ENCODE results near the gene PRRT1. TPM values are rescaled to one million over a fixed set of nuclear protein-coding genes. Genes with fewer than 3 reads are reported as not detected.

The PRRT1 gene
- polyA plus RNA-seq, 2 of the 4 experiments (the other 2 are of a cell fraction) = 0.19 to 0.63 TPM

DNA sequence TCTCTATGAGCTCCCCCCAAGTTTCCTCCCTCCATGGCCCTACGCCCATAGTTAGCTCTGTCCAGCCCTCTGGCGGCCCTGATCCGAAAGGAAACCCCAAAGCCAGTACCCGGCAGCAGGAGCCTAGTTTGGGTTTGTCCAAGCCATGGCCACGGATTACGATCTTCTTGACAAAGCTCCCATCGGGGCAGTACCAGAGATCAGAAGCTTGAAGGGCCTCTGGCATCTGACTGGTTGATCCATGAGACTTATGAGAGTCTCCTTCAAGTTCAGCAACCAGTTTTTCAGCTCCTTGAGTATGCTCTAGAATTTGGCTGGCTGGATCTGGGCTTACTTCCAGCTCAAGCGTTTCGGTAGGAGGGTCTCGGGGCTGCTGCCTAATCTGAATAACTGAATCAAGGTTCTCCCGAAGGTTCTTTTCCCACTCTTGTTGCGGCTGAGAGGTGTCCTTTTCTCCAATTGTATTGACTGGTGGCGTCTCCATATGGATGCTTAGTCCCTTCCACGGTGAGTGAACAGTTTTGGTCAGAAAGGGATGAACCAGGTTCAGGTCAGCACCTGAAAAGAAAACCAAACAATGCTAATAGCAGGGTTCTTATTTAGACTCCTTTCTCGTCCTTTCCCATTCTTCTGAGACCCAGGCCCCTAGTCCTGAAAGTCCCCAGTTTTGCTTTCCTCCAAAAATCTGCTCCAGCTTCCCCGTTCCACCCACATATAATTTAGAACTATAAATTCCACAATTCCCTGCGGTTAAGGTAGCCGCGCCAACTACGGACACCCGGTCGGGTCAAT, 22.2 kb downstream of the PRRT1 start:
- Histone ChIP-seq H3K4me1 (peaks cover 16% of the 10 kb centered on the region), H3K4me2 (peak overlapping the region; percentile 92), H3K4me3 (peak overlapping the region; percentile 54), H3K9me3 (no peaks in the 10 kb centered on the region), H3K27ac (peak overlapping the region; percentile 78 to 92)
- 29% methylated on average over 17 of the region's 22 CpGs for WGBS (ENCODE audit: missing lambda C conversion rate)
- FAIRE-seq = no peak
- DNase-seq (ENCODE audit: low read depth in 1 of 2, low spot score in 1 of 2) = no peak
- ChIA-PET POLR2A (interaction anchor here (0.6 to 2.7 kb wide), 4 partner anchors 10 to 231 kb away, joined by 3 to 10 read pairs (median 6); no protein-coding TSS in a partner anchor), CTCF (interaction anchor here (0.5 to 4.8 kb wide), 9 partner anchors 10 to 1205 kb away, joined by 3 to 37 read pairs (median 6); partner anchors contain the start of gene PBX2)
- no peak for TF ChIP-seq JUNB (IDR thresholded peaks at IDR 0.05)
- TF ChIP-seq HOXA7 (CRISPR knock-in tag; IDR thresholded peaks at IDR 0.05) = no peak
- TF ChIP-seq CBX2 (IDR thresholded peaks at IDR 0.05; ENCODE audit: borderline replicate concordance, low read depth) = no peak
- no peak for TF ChIP-seq PBX3 (IDR thresholded peaks at IDR 0.05)
- ATAC-seq = no peak; a peak in 1 of 6 replicates

- Histone ChIP-seq H3K4me2 (peak overlapping the region; percentile 92), H3K27ac (peak overlapping the region; percentile 51 to 92; a peak in 5 of 6 replicates), H3K4me3 (peak overlapping the region; percentile 54; the same call in 1 of the 3 replicates), H3K4me1 (peaks cover 16% of the 10 kb centered on the region), H3K9me3 (no peaks in the 10 kb centered on the region)
- 67% methylated on average over 9 of the region's 13 CpGs for WGBS (ENCODE audit: missing lambda C conversion rate)
- no peak for ATAC-seq
- POLR2A ChIA-PET = interaction anchor here (0.6 to 2.7 kb wide), 8 partner anchors 10 to 855 kb away, joined by 3 to 10 read pairs (median 4); no protein-coding TSS in a partner anchor
- FAIRE-seq = no peak
- TF ChIP-seq RNF2 (IDR thresholded peaks at IDR 0.05; ENCODE audit: borderline replicate concordance, low read depth) = no peak
- TF ChIP-seq RFX5 (IDR thresholded peaks at IDR 0.05) = peak; percentile 65
- TF ChIP-seq HDAC2 (IDR thresholded peaks at IDR 0.05) = no peak
- CTCF ChIA-PET = interaction anchor here (0.6 to 4.8 kb wide), 8 partner anchors 9 to 67 kb away, joined by 3 to 37 read pairs (median 8); partner anchors contain the start of gene PBX2
- DNase-seq (ENCODE audit: low read depth in 1 of 2, low spot score in 1 of 2) = no peak
Observed at GRCh38 chr6:32128751-32129296, 22.9 kb downstream of the PRRT1 start.

DNA sequence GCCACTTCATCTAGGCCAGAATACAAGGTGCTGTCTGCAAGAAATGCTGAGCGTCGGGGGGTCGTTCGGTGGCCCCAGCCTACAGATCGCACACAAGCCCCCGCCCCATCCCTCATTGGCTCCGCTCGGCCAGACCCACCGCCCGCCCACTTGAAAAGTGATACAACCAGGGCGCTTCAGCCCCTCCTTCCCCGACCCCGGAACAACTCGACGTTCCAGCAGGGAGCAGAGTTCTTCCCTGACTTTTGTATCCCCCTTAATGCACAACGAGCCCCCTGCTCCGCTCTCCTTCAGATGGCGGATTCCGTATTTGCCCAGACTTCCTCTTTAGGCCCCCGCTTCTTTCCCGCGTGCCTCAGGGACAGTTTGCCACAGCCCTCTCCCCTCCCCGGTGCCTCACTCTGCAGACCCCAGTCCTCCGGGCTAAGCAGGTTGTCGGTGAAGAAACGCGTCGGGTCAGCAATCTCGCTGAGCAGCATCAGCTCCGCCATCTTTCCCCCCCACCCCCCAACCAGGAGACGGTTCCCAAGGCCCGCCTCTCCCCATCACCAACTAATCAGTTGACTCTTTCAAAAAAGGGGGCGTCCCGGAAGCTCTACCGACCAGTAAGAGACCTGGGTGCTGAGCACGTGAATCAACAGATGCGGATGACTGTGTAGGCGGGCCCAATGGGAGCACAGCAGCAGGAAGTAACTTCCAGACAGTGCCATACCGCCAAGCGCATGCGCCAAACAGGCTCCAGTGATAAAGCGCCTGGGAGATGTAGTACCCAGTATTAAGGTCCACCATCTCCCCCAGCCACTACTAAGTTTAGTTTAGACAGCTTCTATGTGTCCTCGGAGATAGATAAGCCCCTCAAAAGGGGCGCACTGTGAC, 23.8 kb downstream of the PRRT1 start, which contains the start of gene ATF6B:
ATF6B (minus strand) TSS at position 530 of the 876 bp plus-strand sequence; CDS start at position 491, 39 bp downstream.
- peak; percentile 94 for ATAC-seq
- ChIA-PET POLR2A (interaction anchor here (0.5 to 2.7 kb wide), 13 partner anchors 9 to 856 kb away, joined by 3 to 10 read pairs (median 4); partner anchors contain the start of genes AGPAT1 and PBX2), CTCF (interaction anchor here (1.5 to 4.8 kb wide), 5 partner anchors 9 to 70 kb away, joined by 3 to 37 read pairs (median 9); partner anchors contain the start of gene PPT2)
- Histone ChIP-seq H3K27ac (peak within 1 kb of the TSS; percentile 90 to 97), H3K4me2 (peak within 1 kb of the TSS; percentile 92), H3K4me1 (peaks cover 16% of the 10 kb centered on the region), H3K4me3 (peak within 1 kb of the TSS; percentile 95), H3K9me3 (no peaks in the 10 kb centered on the region)
- peak; percentile 98 to 99 for DNase-seq (ENCODE audit: low read depth in 1 of 2, low spot score in 1 of 2)
- 2% methylated on average over 37 of the region's 44 CpGs for WGBS (ENCODE audit: missing lambda C conversion rate)
- FAIRE-seq = no peak
- TF ChIP-seq HMGXB4 (CRISPR knock-in tag; IDR thresholded peaks at IDR 0.05; ENCODE audit: borderline replicate concordance) (no peak), ZSCAN20 (CRISPR knock-in tag; IDR thresholded peaks at IDR 0.05) (no peak), RNF2 (IDR thresholded peaks at IDR 0.05; ENCODE audit: borderline replicate concordance, low read depth) (no peak), CTCF (IDR thresholded peaks at IDR 0.05) (no peak), ZC3H11A (IDR thresholded peaks at IDR 0.05) (no peak), NFE2L2 (conservative IDR thresholded peaks at IDR 0.05; ENCODE audit: low read length) (no peak), KDM5A (IDR thresholded peaks at IDR 0.05) (peak; percentile 86), JUNB (IDR thresholded peaks at IDR 0.05) (no peak), ESRRA (IDR thresholded peaks at IDR 0.05; ENCODE audit: borderline replicate concordance, low read length) (no peak), ELK1 (IDR thresholded peaks at IDR 0.05; ENCODE audit: low read depth, low read length) (no peak), HEYL (CRISPR knock-in tag; IDR thresholded peaks at IDR 0.05) (no peak), HDAC2 (IDR thresholded peaks at IDR 0.05) (no peak), NR3C1 (IDR thresholded peaks at IDR 0.05) (no peak), GATA3 (IDR thresholded peaks at IDR 0.05; ENCODE audit: borderline replicate concordance) (no peak), CEBPB (IDR thresholded peaks at IDR 0.05) (no peak), TP53 (CRISPR knock-in tag; IDR thresholded peaks at IDR 0.05) (no peak), HOXB5 (CRISPR knock-in tag; IDR thresholded peaks at IDR 0.05) (no peak)
- TF ChIP-seq, protein P1, sequence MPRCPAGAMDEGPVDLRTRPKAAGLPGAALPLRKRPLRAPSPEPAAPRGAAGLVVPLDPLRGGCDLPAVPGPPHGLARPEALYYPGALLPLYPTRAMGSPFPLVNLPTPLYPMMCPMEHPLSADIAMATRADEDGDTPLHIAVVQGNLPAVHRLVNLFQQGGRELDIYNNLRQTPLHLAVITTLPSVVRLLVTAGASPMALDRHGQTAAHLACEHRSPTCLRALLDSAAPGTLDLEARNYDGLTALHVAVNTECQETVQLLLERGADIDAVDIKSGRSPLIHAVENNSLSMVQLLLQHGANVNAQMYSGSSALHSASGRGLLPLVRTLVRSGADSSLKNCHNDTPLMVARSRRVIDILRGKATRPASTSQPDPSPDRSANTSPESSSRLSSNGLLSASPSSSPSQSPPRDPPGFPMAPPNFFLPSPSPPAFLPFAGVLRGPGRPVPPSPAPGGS (IDR thresholded peaks at IDR 0.05) = no peak
